Activated T-cell treated with anti-CD3 and anti-CD28 coated beads, Interleukin-2, amount 50 U/mL, for 24 hours (primary cell): ENCODE results near the gene F11R.
A peak's percentile ranks its signal among the peaks of the same experiment; 100 is the strongest.
"Not testable (repeated sequence)": the region's sequence is repeated elsewhere in the genome, so short reads cannot be mapped to it uniquely, and the experiment has no call there.

ENCODE experiments used
- DNase-seq: peaks from one replicate; pipeline ENCODE4 v3.0.0-alpha.2; 2020
- H3K27ac Mint-ChIP-seq: 2 replicates; pipeline ENCODE4 v1.8.0; 2020; ENCODE audit warnings: mild to moderate bottlenecking, mixed read lengths
- H3K27me3 Mint-ChIP-seq: 2 replicates; pipeline ENCODE4 v1.8.0; 2020; ENCODE audit warnings: mixed read lengths
- H3K36me3 Mint-ChIP-seq: 2 replicates; pipeline ENCODE4 v1.8.0; 2020; ENCODE audit warnings: low read depth, mixed read lengths
- H3K4me1 Mint-ChIP-seq: 2 replicates; pipeline ENCODE4 v1.8.0; 2020; ENCODE audit warnings: low read depth, mixed read lengths
- H3K4me3 Mint-ChIP-seq: 2 replicates; pipeline ENCODE4 v1.8.0; 2020; ENCODE audit warnings: mild to moderate bottlenecking, moderate library complexity, mixed read lengths
- H3K9me3 Mint-ChIP-seq: 2 replicates; pipeline ENCODE4 v1.8.0; 2020; ENCODE audit warnings: mixed read lengths

The F11R gene

DNA sequence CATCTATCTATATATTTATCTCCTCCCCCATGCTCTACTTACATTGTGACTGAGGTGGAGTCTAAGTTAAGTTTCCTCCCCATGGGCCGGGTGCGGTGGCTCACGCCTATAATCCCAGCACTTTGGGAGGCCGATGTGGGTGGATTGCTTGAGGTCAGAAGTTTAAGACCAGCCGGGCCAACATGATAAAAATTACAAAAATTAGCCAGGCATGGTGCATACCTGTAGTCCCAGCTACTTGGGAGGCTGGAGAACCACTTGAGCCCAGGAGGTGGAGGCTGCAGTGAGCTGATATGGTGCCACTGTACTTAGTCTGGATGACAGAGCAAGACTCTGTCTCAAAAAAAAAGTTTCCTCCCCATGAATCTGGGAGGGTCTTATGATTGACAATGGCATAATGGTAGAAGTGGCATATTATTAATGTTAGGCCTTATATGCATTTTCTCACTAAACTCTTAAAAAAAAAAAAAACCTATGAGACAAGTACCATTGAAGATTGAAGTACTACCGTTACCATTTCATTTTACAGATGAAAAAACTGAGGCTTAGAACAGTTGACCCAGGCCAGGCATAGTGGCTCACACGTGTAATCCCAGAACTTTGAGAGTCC is 11.2 kb downstream of the F11R start:
- Mint-ChIP-seq H3K4me3 (no peak overlapping the region), H3K27ac (no peak overlapping the region), H3K9me3 (no peaks in the 10 kb centered on the region), H3K36me3 (no peaks in the 10 kb centered on the region), H3K4me1 (peaks cover 36% of the 10 kb centered on the region), H3K27me3 (no peaks in the 10 kb centered on the region)
- DNase-seq = no peak

- Mint-ChIP-seq H3K4me3 (no peak overlapping the region), H3K27ac (peak overlapping the region; percentile 7), H3K36me3 (no peaks in the 10 kb centered on the region), H3K27me3 (no peaks in the 10 kb centered on the region), H3K9me3 (no peaks in the 10 kb centered on the region), H3K4me1 (peaks cover 31% of the 10 kb centered on the region)
- no peak for DNase-seq
Observed at GRCh38 chr1:161008869-161009510, 12.0 kb downstream of the F11R start.

- no peak for DNase-seq
- H3K4me1 Mint-ChIP-seq = peaks cover 17% of the 10 kb centered on the region
- no peak overlapping the region for H3K27ac Mint-ChIP-seq
- no peaks in the 10 kb centered on the region for H3K36me3 Mint-ChIP-seq
- H3K27me3 Mint-ChIP-seq = no peaks in the 10 kb centered on the region
- H3K9me3 Mint-ChIP-seq = no peaks in the 10 kb centered on the region
- H3K4me3 Mint-ChIP-seq = no peak overlapping the region
Observed at GRCh38 chr1:161007369-161007768, 13.6 kb downstream of the F11R start.

GRCh38 chr1:161006563-161006962 is 14.4 kb downstream of the F11R start:
- no peak overlapping the region for H3K4me3 Mint-ChIP-seq
- no peak overlapping the region for H3K27ac Mint-ChIP-seq
- no peaks in the 10 kb centered on the region for H3K27me3 Mint-ChIP-seq
- peaks cover 12% of the 10 kb centered on the region for H3K4me1 Mint-ChIP-seq
- no peak for DNase-seq
- no peaks in the 10 kb centered on the region for H3K9me3 Mint-ChIP-seq
- no peaks in the 10 kb centered on the region for H3K36me3 Mint-ChIP-seq

- no peak overlapping the region for H3K27ac Mint-ChIP-seq
- peaks cover 24% of the 10 kb centered on the region for H3K36me3 Mint-ChIP-seq
- H3K4me1 Mint-ChIP-seq = peaks cover 9% of the 10 kb centered on the region
- DNase-seq = no peak
- H3K9me3 Mint-ChIP-seq = no peaks in the 10 kb centered on the region
- no peak overlapping the region for H3K4me3 Mint-ChIP-seq
- no peaks in the 10 kb centered on the region for H3K27me3 Mint-ChIP-seq
Observed at GRCh38 chr1:161001525-161001924, 19.4 kb downstream of the F11R start.

DNA sequence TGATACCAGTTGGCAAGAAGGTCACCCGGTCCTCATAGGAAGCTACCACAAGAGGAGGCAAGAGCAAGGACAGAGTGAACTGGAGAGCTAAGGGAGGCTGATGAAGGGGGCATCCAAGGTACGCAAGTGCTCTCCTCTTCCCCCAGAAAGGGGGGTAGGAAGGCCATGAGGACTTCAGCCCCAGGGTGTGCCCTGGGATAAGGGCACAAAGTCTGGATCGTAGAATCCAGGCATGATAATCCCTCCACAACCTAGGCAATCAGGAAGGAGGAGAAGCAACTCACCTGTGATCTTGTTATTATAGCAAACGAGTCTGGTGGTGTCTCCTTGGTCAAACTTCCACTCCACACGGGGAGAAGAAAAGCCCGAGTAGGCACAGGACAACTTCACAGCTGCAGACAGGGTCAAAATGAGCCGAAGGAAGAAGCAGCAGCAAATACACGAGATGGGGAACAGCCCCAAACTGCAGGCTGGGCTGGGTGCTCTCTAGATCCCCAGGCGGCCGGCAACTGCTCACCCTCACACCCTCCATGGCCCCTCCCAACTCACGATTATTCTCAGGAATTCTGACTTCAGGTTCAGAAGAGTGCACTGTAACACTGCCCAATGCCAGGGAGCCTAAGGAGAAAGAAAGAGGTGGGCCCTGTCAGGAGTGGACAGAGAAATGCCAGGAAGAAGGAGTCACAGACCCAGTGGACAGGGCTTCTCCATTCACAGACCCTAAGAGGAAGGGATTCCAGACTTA is 20.0 kb downstream of the F11R start:
- Mint-ChIP-seq H3K27ac (no peak overlapping the region), H3K4me1 (peaks cover 12% of the 10 kb centered on the region), H3K36me3 (peaks cover 24% of the 10 kb centered on the region), H3K9me3 (no peaks in the 10 kb centered on the region), H3K4me3 (no peak overlapping the region), H3K27me3 (no peaks in the 10 kb centered on the region)
- DNase-seq = no peak

DNA sequence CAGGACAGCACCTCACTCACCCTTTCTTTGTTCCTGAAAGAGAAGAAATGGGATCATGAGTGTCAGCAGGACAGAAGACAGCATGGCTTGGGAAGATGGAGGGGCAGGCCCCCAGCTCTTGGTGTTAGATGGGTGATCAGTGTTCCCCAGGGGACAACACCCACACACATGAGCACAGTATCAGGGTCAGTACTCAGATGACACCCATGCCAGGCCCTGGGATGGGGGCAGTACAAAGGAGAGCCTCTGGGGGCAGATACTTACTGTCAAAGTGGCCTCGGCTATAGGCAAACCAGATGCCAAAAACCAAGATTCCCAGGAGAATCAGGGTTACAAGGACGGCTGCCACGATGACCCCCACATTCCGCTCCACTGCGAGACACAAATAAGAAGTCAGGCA is 21.6 kb downstream of the F11R start:
- Mint-ChIP-seq H3K9me3 (no peaks in the 10 kb centered on the region), H3K27ac (peak overlapping the region; percentile 13), H3K27me3 (no peaks in the 10 kb centered on the region), H3K36me3 (peaks cover 24% of the 10 kb centered on the region), H3K4me1 (peaks cover 24% of the 10 kb centered on the region), H3K4me3 (no peak overlapping the region)
- DNase-seq = no peak

GRCh38 chr1:160997323-160998038 is 23.5 kb downstream of the F11R start:
- Mint-ChIP-seq H3K9me3 (no peaks in the 10 kb centered on the region), H3K27me3 (no peaks in the 10 kb centered on the region), H3K4me1 (peaks cover 29% of the 10 kb centered on the region), H3K4me3 (no peak overlapping the region), H3K36me3 (peaks cover 24% of the 10 kb centered on the region), H3K27ac (peak overlapping the region; percentile 60)
- DNase-seq = peak; percentile 64

GRCh38 chr1:160996178-160996577 is 24.8 kb downstream of the F11R start:
- H3K9me3 Mint-ChIP-seq = no peaks in the 10 kb centered on the region

DNA sequence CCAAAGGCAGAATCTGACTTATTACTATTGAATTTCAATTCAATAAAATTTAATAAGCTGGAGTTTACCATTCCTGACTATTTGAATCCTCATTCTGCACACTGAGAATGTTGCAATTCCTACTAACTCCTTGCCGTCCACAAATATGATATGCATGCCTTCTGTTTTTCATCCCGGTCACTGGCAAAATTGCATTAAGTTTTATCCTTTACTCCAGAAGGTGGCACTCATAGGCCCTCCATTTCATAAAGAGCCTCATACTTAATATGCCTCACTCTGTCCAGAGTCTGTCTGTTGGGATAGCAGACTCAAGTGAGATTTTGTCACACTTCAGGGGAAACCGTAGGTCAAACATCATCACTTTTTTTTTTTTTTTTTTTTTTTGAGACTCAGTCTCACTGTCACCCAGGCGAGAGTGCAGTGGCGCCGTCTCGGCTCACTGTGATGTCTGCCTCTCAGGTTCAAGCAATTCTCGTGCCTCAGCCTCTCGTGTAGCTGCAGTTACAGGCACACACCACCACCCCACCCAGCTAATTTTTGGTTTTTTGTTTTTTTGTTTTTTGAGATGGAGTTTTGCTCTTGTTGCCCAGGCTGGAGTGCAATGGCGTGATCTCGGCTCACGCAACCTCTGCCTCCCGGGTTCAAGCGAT is 27.3 kb downstream of the F11R start:
- peaks cover 4% of the 10 kb centered on the region for H3K36me3 Mint-ChIP-seq
- no peaks in the 10 kb centered on the region for H3K27me3 Mint-ChIP-seq
- no peak overlapping the region for H3K27ac Mint-ChIP-seq
- no peak for DNase-seq
- peaks cover 37% of the 10 kb centered on the region for H3K4me1 Mint-ChIP-seq
- no peak overlapping the region for H3K4me3 Mint-ChIP-seq
- H3K9me3 Mint-ChIP-seq = no peaks in the 10 kb centered on the region

More at GRCh38 chr1:160996178-160996577, 24.8 kb downstream of the F11R start:
- no peak for DNase-seq
- H3K4me1 Mint-ChIP-seq = peaks cover 29% of the 10 kb centered on the region
- peak overlapping the region; percentile 80 for H3K27ac Mint-ChIP-seq
- peaks cover 24% of the 10 kb centered on the region for H3K36me3 Mint-ChIP-seq
- H3K27me3 Mint-ChIP-seq = no peaks in the 10 kb centered on the region
- H3K4me3 Mint-ChIP-seq = no peak overlapping the region

- H3K4me1 Mint-ChIP-seq = peaks cover 31% of the 10 kb centered on the region
- H3K36me3 Mint-ChIP-seq, H3K9me3 Mint-ChIP-seq, H3K27ac Mint-ChIP-seq, DNase-seq, H3K27me3 Mint-ChIP-seq, H3K4me3 Mint-ChIP-seq: not testable (repeated sequence)
Observed at GRCh38 chr1:160992036-160992435, 28.9 kb downstream of the F11R start.

GRCh38 chr1:160987359-160988050 is 33.4 kb downstream of the F11R start:
- Mint-ChIP-seq H3K4me3 (no peak overlapping the region), H3K4me1 (peaks cover 8% of the 10 kb centered on the region), H3K9me3 (no peaks in the 10 kb centered on the region), H3K27me3 (peaks cover 8% of the 10 kb centered on the region), H3K36me3 (no peaks in the 10 kb centered on the region), H3K27ac (no peak overlapping the region)
- no peak for DNase-seq

GRCh38 chr1:160985723-160986122 is 35.2 kb downstream of the F11R start:
- Mint-ChIP-seq H3K4me1 (peaks cover 17% of the 10 kb centered on the region), H3K27me3 (peaks cover 24% of the 10 kb centered on the region), H3K4me3 (no peak overlapping the region), H3K27ac (no peak overlapping the region), H3K36me3 (no peaks in the 10 kb centered on the region), H3K9me3 (no peaks in the 10 kb centered on the region)
- DNase-seq = no peak
